Stomach (tissue), 9 donors: Measurements from ENCODE around the gene RNASE7. TPM values are rescaled to one million over a fixed set of nuclear protein-coding genes. Genes with fewer than 3 reads are reported as not detected.

Experiments used
- DNase-seq, 2 donors: peaks; one replicate each; pipeline versions ENCODE4 v3.0.0 to v3.0.0-alpha.2; 2013 to 2019
- H3K27ac ChIP-seq, 5 donors: fragments of 200-600 bp in 4 of 5; sonication (generic) in 4 of 5; one replicate each; pipeline ENCODE4 v1.5.1; 2013 to 2019; ENCODE audit warnings: mild to moderate bottlenecking in 1 of 5, moderate library complexity in 1 of 5
- H3K27me3 ChIP-seq, 3 donors: fragments of 200-600 bp; sonication (generic); one replicate each; pipeline ENCODE4 v1.5.1; 2017 to 2019; ENCODE audit warnings: mixed run types in 1 of 3
- H3K36me3 ChIP-seq, 4 donors: fragments of 200-600 bp; sonication (generic); 1 replicate in 3 of 4; 2 replicates in 1 of 4; pipeline ENCODE4 v1.5.1; 2016 to 2019
- H3K4me1 ChIP-seq, 4 donors: fragments of 200-600 bp; sonication (generic); one replicate each; pipeline ENCODE4 v1.5.1; 2016 to 2019
- H3K4me3 ChIP-seq, 4 donors: fragments of 200-600 bp; sonication (generic) in 3 of 4; one replicate each; pipeline ENCODE4 v1.5.1; 2016 to 2019; ENCODE audit warnings: mild to moderate bottlenecking in 1 of 4
- H3K9me3 ChIP-seq, 4 donors: fragments of 200-600 bp; sonication (generic); one replicate each; pipeline ENCODE4 v1.5.1; 2016 to 2019
- CTCF ChIP-seq, 7 experiments: fragments of 450-650 bp in 4 of 7; fragments of 200-600 bp in 3 of 7; sonication (generic) in 3 of 7; IDR thresholded peaks; one replicate each; pipeline ENCODE4 v1.5.1; 2016 to 2019; ENCODE audit warnings: antibody characterized with exemption in 7 of 7, control low read depth in 2 of 7, mild to moderate bottlenecking in 1 of 7
- EP300 ChIP-seq: sonication (generic); formaldehyde crosslinking; IDR thresholded peaks from one replicate; pipeline ENCODE4 v1.6.1; 2017; ENCODE audit warnings: antibody characterized with exemption
- POLR2A ChIP-seq, 4 donors: fragments of 450-650 bp; IDR thresholded peaks; one replicate each; pipeline ENCODE4 v1.6.1; 2016; ENCODE audit warnings: antibody characterized with exemption in 4 of 4, control low read depth in 2 of 4, mild to moderate bottlenecking in 1 of 4, moderate library complexity in 1 of 4
- POLR2AphosphoS5 ChIP-seq, 3 donors: sonication (generic); formaldehyde crosslinking; IDR thresholded peaks; one replicate each; pipeline ENCODE4 v1.6.1; 2016; ENCODE audit warnings: antibody characterized with exemption in 3 of 3
- WGBS, 5 donors: extraction: QIAGEN DNeasy Blood & Tissue Kit in 3 of 5; methylation state at CpG; one replicate each; pipeline versions ENCODE4 v1.1.5 to v1.1.7; 2013 to 2018; 5-methylcytosine and 5-hydroxymethylcytosine counted together
- intact Hi-C: fragments of 100-400 bp; cut with DNase I; formaldehyde crosslinking; loops from one replicate; pipeline ENCODE4 v1.15.1; 2023; ENCODE audit warnings: low total_unique reads
- polyA plus RNA-seq, 3 donors: library from polyadenylated mRNA; stranded (reverse); fragments of 200-250 nt; gene quantifications; one replicate each; pipeline ENCODE4 v1.2.3, GENCODE V29; 2013
- total RNA-seq, 5 donors: library from RNA; depleted of rRNA; stranded (reverse); fragments of >200 nt; gene quantifications; one replicate each; pipeline versions ENCODE4 v1.1.0 to v1.2.3, GENCODE V29; 2014 to 2016
- donor health status: healthy with polysubstance abuse.
- donor health status: Bipolar disorder and iron deficiency.
- donor health status: healthy.

Gene RNASE7
- total and polyA plus RNA-seq, 8 donors = 0.58 to 2.6 TPM; not detected in 6

GRCh38 chr14:20998139-20998538 lies 44.0 kb upstream of the RNASE7 start:
- WGBS, 5 donors = 33 to 59% (median 42%) methylated on average over 3 of the region's 3 CpGs
- Histone ChIP-seq H3K36me3 (peaks cover 31 to 48% (median 45%) of the 10 kb centered on the region in 4 donors), H3K4me1 (peaks cover 0 to 7% (median 0%) of the 10 kb centered on the region in 4 donors), H3K9me3 (no peaks in the 10 kb centered on the region), H3K4me3 (no peak overlapping the region), H3K27ac (no peak overlapping the region), H3K27me3 (no peaks in the 10 kb centered on the region)
- peak in 1 of 2 donors; percentile 85 for DNase-seq
- intact Hi-C loops = no loop called here
- TF ChIP-seq POLR2AphosphoS5 (IDR thresholded peaks at IDR 0.05) (no peak), EP300 (no peak), POLR2A (IDR thresholded peaks at IDR 0.05) (no peak), CTCF (IDR thresholded peaks at IDR 0.05) (no peak)

GRCh38 chr14:20998674-20999366 lies 43.3 kb upstream of the RNASE7 start, which contains the start of gene SLC39A2:
Gene SLC39A2, plus strand, starts transcription at chr14:20999293. Its CDS starts 154 bp downstream, at chr14:20999447.
- intact Hi-C loops = no loop called here

GRCh38 chr14:20999591-20999990 lies 42.6 kb upstream of the RNASE7 start:
- peaks cover 0 to 7% (median 0%) of the 10 kb centered on the region in 4 donors for H3K4me1 ChIP-seq
- WGBS, 5 donors = 79 to 87% (median 86%) methylated on average over 4 of the region's 4 CpGs
- H3K27me3 ChIP-seq = no peaks in the 10 kb centered on the region
- TF ChIP-seq EP300 (no peak), POLR2A (IDR thresholded peaks at IDR 0.05) (no peak), POLR2AphosphoS5 (IDR thresholded peaks at IDR 0.05) (no peak), CTCF (IDR thresholded peaks at IDR 0.05) (no peak)
- intact Hi-C loops = no loop called here
- H3K27ac ChIP-seq = no peak overlapping the region
- H3K36me3 ChIP-seq = peaks cover 23 to 33% (median 31%) of the 10 kb centered on the region in 4 donors
- H3K9me3 ChIP-seq = no peaks in the 10 kb centered on the region
- no peak for DNase-seq
- no peak overlapping the region for H3K4me3 ChIP-seq

More at GRCh38 chr14:20998674-20999366, 43.3 kb upstream of the RNASE7 start, which contains the start of gene SLC39A2:
- Histone ChIP-seq H3K4me1 (peaks cover 0 to 7% (median 0%) of the 10 kb centered on the region in 4 donors), H3K36me3 (peaks cover 30 to 41% (median 38%) of the 10 kb centered on the region in 4 donors), H3K4me3 (no peak within 1 kb of the TSS), H3K27ac (no peak within 1 kb of the TSS), H3K27me3 (no peaks in the 10 kb centered on the region), H3K9me3 (no peaks in the 10 kb centered on the region)
- peak in 1 of 2 donors; percentile 68 for DNase-seq
- TF ChIP-seq CTCF (IDR thresholded peaks at IDR 0.05) (no peak), EP300 (no peak), POLR2A (IDR thresholded peaks at IDR 0.05) (no peak), POLR2AphosphoS5 (IDR thresholded peaks at IDR 0.05) (no peak)
- WGBS, 5 donors = 37 to 42% (median 38%) methylated on average over 6 of the region's 6 CpGs

- no peak overlapping the region for H3K27ac ChIP-seq
- no peaks in the 10 kb centered on the region for H3K9me3 ChIP-seq
- H3K4me1 ChIP-seq = peaks cover 0 to 7% (median 0%) of the 10 kb centered on the region in 4 donors
- TF ChIP-seq CTCF (IDR thresholded peaks at IDR 0.05) = no peak
- TF ChIP-seq POLR2AphosphoS5 (IDR thresholded peaks at IDR 0.05) = no peak
- TF ChIP-seq EP300 = no peak
- TF ChIP-seq POLR2A (IDR thresholded peaks at IDR 0.05) = no peak
- intact Hi-C loops = no loop called here
- 69 to 75% (median 75%) methylated on average over 4 to 7 of the region's 7 CpGs for WGBS, 5 donors
- H3K27me3 ChIP-seq = no peaks in the 10 kb centered on the region
- no peak for DNase-seq
- H3K36me3 ChIP-seq = peaks cover 7 to 17% (median 14%) of the 10 kb centered on the region in 4 donors
- H3K4me3 ChIP-seq = no peak overlapping the region
These were observed 40.9 kb upstream of the RNASE7 start for GRCh38 chr14:21001218-21001617.
